ENCODE results near the gene OTOP3. TPM values are rescaled to one million over a fixed set of nuclear protein-coding genes. Genes with fewer than 3 reads are reported as not detected.

The OTOP3 gene
- total RNA-seq, 1 donor from 2014 or later, result not detected

DNA sequence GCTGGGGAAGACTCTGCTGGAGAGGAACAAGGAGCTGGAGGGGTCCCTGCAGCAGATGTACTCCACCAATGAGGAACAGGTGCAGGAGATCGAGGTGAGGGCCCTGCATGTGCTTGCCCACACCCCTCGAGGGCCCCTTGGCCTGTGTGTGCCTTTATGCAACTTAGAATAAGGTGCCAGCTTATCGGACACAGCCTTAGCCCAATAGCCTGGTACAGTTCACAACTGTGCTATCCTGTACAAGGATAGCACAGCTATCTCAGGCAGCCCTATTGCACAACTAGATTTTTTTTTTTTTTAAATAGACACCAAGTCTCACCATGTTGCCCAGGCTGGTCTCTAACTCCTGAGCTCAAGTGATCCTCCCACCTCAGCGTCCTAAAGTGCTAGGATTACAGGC, 63.8 kb downstream of the OTOP3 start:
- intact Hi-C loops (cut with DNase I), result no loop called here
- DNase-seq (ENCODE audit: missing footprints), result no peak
- ATAC-seq, result peak; percentile 84

Other genes starting within 250 kb of the OTOP3 start
- gene CD300LF, start 223.0 kb upstream of the OTOP3 start, total RNA-seq, result 0.35 TPM
- 2.6 TPM for gene RAB37, start 198.6 kb upstream of the OTOP3 start, total RNA-seq
- gene NHERF1, start 187.3 kb upstream of the OTOP3 start, total RNA-seq, result 15.9 TPM
- 19.4 TPM for gene NAT9, start 159.6 kb upstream of the OTOP3 start, total RNA-seq
- 1.2 TPM for gene GRIN2C, start 76.0 kb upstream of the OTOP3 start, total RNA-seq
- gene FDXR, start 62.9 kb upstream of the OTOP3 start, total RNA-seq, result 4.3 TPM
- 0.19 TPM for gene FADS6, start 42.3 kb upstream of the OTOP3 start, total RNA-seq
- gene USH1G, start 12.6 kb upstream of the OTOP3 start, total RNA-seq, result not detected
- not detected for gene OTOP2, start 11.6 kb upstream of the OTOP3 start, total RNA-seq
- gene HID1, start 36.9 kb downstream of the OTOP3 start, total RNA-seq, result 8.5 TPM
- 22.1 TPM for gene CDR2L, start 51.7 kb downstream of the OTOP3 start, total RNA-seq
- gene MRPL58, start 76.8 kb downstream of the OTOP3 start, total RNA-seq, result 51.4 TPM
- 863 TPM for gene ATP5PD, start 111.1 kb downstream of the OTOP3 start, total RNA-seq
- gene KCTD2, start 111.3 kb downstream of the OTOP3 start, total RNA-seq, result 26.7 TPM
- gene SLC16A5, start 152.1 kb downstream of the OTOP3 start, total RNA-seq, result 7.1 TPM
- 6.4 TPM for gene ARMC7, start 174.1 kb downstream of the OTOP3 start, total RNA-seq
- 24.6 TPM for gene NT5C, start 195.8 kb downstream of the OTOP3 start, total RNA-seq
- 17.1 TPM for gene JPT1, start 218.6 kb downstream of the OTOP3 start, total RNA-seq
- gene SUMO2, start 247.1 kb downstream of the OTOP3 start, total RNA-seq, result 217 TPM